Keratinocyte (primary cell): Measurements from ENCODE around the gene PROCR. TPM values are rescaled to one million over a fixed set of nuclear protein-coding genes. Genes with fewer than 3 reads are reported as not detected.

Source experiments
- DNase-seq: peaks from one replicate; pipeline ENCODE4 v3.0.0-alpha.2; 2011; ENCODE audit warnings: low read depth, missing footprints, low spot score
- FAIRE-seq: peaks from 2 replicates; lab custom pipeline; 2011; peaks lifted over from hg19 to GRCh38; lab: Jason Lieb, UNC
- H2AFZ ChIP-seq: 2 replicates; pipeline ENCODE4 v1.6.0; 2012; ENCODE audit warnings: low read length, control low read depth, inconsistent platforms; ENCODE audit not compliant: control insufficient read depth
- H3K27ac ChIP-seq: 2 replicates; pipeline ENCODE4 v1.5.1; 2011; ENCODE audit warnings: low read length; ENCODE audit not compliant: control insufficient read depth, insufficient read depth
- H3K27me3 ChIP-seq: 3 replicates; pipeline ENCODE4 v1.6.0; 2011; ENCODE audit warnings: low read length; ENCODE audit not compliant: control insufficient read depth, insufficient read depth; ENCODE audit errors: extremely low read depth
- H3K36me3 ChIP-seq, 2 experiments: 2 replicates in 1 of 2; 3 replicates in 1 of 2; pipeline ENCODE4 v1.5.1; 2011; ENCODE audit warnings: low read length in 2 of 2, mild to moderate bottlenecking in 1 of 2; ENCODE audit not compliant: control insufficient read depth in 2 of 2, insufficient read depth in 2 of 2; ENCODE audit errors: extremely low read depth in 1 of 2
- H3K4me1 ChIP-seq: 3 replicates; pipeline ENCODE4 v1.5.1; 2011; ENCODE audit warnings: low read length; ENCODE audit not compliant: control insufficient read depth, insufficient read depth; ENCODE audit errors: extremely low read depth
- H3K4me2 ChIP-seq: 3 replicates; pipeline ENCODE4 v1.6.0; 2011; ENCODE audit warnings: low read depth, low read length; ENCODE audit not compliant: control insufficient read depth, insufficient read depth; ENCODE audit errors: extremely low read depth
- H3K4me3 ChIP-seq, 3 experiments: fragments of 200-600 bp in 1 of 3; sonication (generic) in 1 of 3; 2 replicates in 2 of 3; 3 replicates in 1 of 3; pipeline ENCODE4 v1.5.1; 2011 to 2016; ENCODE audit warnings: low read length in 3 of 3, mild to moderate bottlenecking in 3 of 3, control low read depth in 2 of 3, inconsistent platforms in 1 of 3, low read depth in 1 of 3, mixed read lengths in 1 of 3, mixed run types in 1 of 3, moderate library complexity in 1 of 3; ENCODE audit not compliant: control insufficient read depth in 2 of 3, insufficient read depth in 2 of 3; ENCODE audit errors: extremely low read depth in 1 of 3
- H3K79me2 ChIP-seq: 2 replicates; pipeline ENCODE4 v1.6.0; 2012; ENCODE audit warnings: low read length; ENCODE audit not compliant: control insufficient read depth, insufficient read depth
- H3K9ac ChIP-seq: 3 replicates; pipeline ENCODE4 v1.6.0; 2011; ENCODE audit warnings: low read length; ENCODE audit not compliant: control insufficient read depth, insufficient read depth; ENCODE audit errors: extremely low read depth
- H3K9me1 ChIP-seq: 3 replicates; pipeline ENCODE4 v1.6.0; 2011; ENCODE audit warnings: low read length; ENCODE audit not compliant: control insufficient read depth, insufficient read depth; ENCODE audit errors: extremely low read depth
- H3K9me3 ChIP-seq: 2 replicates; pipeline ENCODE4 v1.5.1; 2012; ENCODE audit warnings: low read depth, low read length; ENCODE audit not compliant: control insufficient read depth
- H4K20me1 ChIP-seq: 3 replicates; pipeline ENCODE4 v1.6.0; 2011; ENCODE audit warnings: low read length; ENCODE audit not compliant: control insufficient read depth, insufficient read depth; ENCODE audit errors: extremely low read depth
- CTCF ChIP-seq, 3 experiments: IDR thresholded peaks in 1 of 3; conservative IDR thresholded peaks in 1 of 3; optimal IDR thresholded peaks in 1 of 3; 2 replicates in 2 of 3; 3 replicates in 1 of 3; pipeline versions ENCODE3 to v1.5.1; 2011; ENCODE audit warnings: low read length in 3 of 3, mild to moderate bottlenecking in 3 of 3, moderate library complexity in 2 of 3, control low read depth in 1 of 3, inconsistent platforms in 1 of 3; ENCODE audit not compliant: insufficient read depth in 2 of 3; ENCODE audit errors: extremely low read depth in 1 of 3
- EZH2 ChIP-seq: IDR thresholded peaks from one replicate; pipeline ENCODE4 v1.6.1; 2012; ENCODE audit warnings: inconsistent platforms, mild to moderate bottlenecking, low read length, moderate library complexity
- dilution Hi-C: fragments of 300-500 bp; cut with MboI; formaldehyde crosslinking; loops from one replicate; pipeline ENCODE4 v1.7.0; 2020; ENCODE audit warnings: low sequenced_read_pairs; ENCODE audit not compliant: extremely low pct_ligation_motif_present
- polyA plus RNA-seq, 5 experiments: library from polyadenylated mRNA; depleted of rRNA in 3 of 5; stranded (reverse) in 3 of 5; stranded (forward) in 1 of 5; unstranded in 1 of 5; fragments of >200 nt; gene quantifications; 1 replicate in 1 of 5; 2 replicates in 3 of 5; 3 replicates in 1 of 5; pipeline versions ENCODE4 v1.2.1 to v1.2.3, GENCODE V29; 2011 to 2012; ENCODE audit warnings: missing spikeins in 2 of 5, low read depth in 1 of 5, low replicate concordance in 1 of 5

The PROCR gene
- polyA plus RNA-seq, 1 donor (not counting 4 experiments of a cell fraction or from before 2014, with no cell fraction given): 74.1 TPM

GRCh38 chr20:35133031-35133430 is 38.8 kb upstream of the PROCR start:
- dilution Hi-C loops: no loop called here
- Histone ChIP-seq H3K4me3 (no peak overlapping the region), H3K27me3 (no peaks in the 10 kb centered on the region), H3K27ac (no peak overlapping the region), H3K4me2 (no peak overlapping the region), H3K79me2 (no peaks in the 10 kb centered on the region), H2AFZ (no peak overlapping the region), H3K9me3 (no peaks in the 10 kb centered on the region), H3K9ac (no peak overlapping the region), H4K20me1 (no peaks in the 10 kb centered on the region), H3K4me1 (peaks cover 2% of the 10 kb centered on the region), H3K9me1 (no peaks in the 10 kb centered on the region), H3K36me3 (peaks cover 14 to 26% of the 10 kb centered on the region in 2 experiments)
- TF ChIP-seq EZH2 (no peak), CTCF (optimal IDR thresholded peaks at IDR 0.05 in 1 of 3, IDR thresholded peaks at IDR 0.05 in 1 of 3, conservative IDR thresholded peaks at IDR 0.05 in 1 of 3; ENCODE audit: extremely low read depth in 1 of 3, insufficient read depth in 2 of 3, low read length in 3 of 3) (no peak)
- DNase-seq: no peak
- FAIRE-seq: no peak

- no peak for FAIRE-seq
- TF ChIP-seq EZH2 (no peak), CTCF (optimal IDR thresholded peaks at IDR 0.05 in 1 of 3, IDR thresholded peaks at IDR 0.05 in 1 of 3, conservative IDR thresholded peaks at IDR 0.05 in 1 of 3; ENCODE audit: extremely low read depth in 1 of 3, insufficient read depth in 2 of 3, low read length in 3 of 3) (no peak)
- no peak for DNase-seq
- Histone ChIP-seq H3K9me3 (no peaks in the 10 kb centered on the region), H3K27me3 (no peaks in the 10 kb centered on the region), H3K4me2 (no peak overlapping the region), H3K36me3 (peaks cover 11 to 23% of the 10 kb centered on the region in 2 experiments), H3K9ac (no peak overlapping the region), H3K9me1 (no peaks in the 10 kb centered on the region), H3K4me3 (no peak overlapping the region), H3K27ac (no peak overlapping the region), H3K4me1 (peaks cover 2% of the 10 kb centered on the region), H4K20me1 (no peaks in the 10 kb centered on the region), H2AFZ (no peak overlapping the region), H3K79me2 (no peaks in the 10 kb centered on the region)
- dilution Hi-C loops: no loop called here
Measured at GRCh38 chr20:35133735-35134134, 38.1 kb upstream of the PROCR start.
